GM21723 (cell line): ENCODE measurements around the gene CUL2.
"Not testable (repeated sequence)": the region's sequence is repeated elsewhere in the genome, so short reads cannot be mapped to it uniquely, and the experiment has no call there.

Experiments
- ATAC-seq: cut with Tn5 transposase; IDR thresholded peaks from one replicate; pipeline ENCODE4 v1.9.1; 2021; ENCODE audit warnings: mild to moderate bottlenecking, moderate library complexity; ENCODE audit not compliant: unreplicated experiment

CUL2 gene

DNA sequence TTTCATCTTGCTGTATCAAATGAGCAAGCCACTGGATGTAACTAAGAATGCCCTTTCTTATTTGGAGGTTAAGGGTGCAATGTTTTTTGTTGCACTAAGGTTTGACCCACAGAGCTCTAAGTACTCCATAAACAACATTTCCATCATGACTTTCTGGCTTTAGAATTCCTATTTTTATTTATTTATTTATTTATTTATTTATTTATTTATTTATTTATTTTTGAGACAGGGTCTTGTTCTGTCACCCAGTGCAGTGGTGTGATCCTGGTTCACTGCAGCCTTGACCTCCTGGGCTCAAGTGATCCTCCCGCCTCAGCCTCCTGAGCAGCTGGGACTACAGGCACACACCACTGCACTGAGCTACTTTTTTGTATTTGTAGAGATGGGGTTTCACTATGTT lies 9.9 kb downstream of the CUL2 start:
- ATAC-seq: not testable (repeated sequence)

DNA sequence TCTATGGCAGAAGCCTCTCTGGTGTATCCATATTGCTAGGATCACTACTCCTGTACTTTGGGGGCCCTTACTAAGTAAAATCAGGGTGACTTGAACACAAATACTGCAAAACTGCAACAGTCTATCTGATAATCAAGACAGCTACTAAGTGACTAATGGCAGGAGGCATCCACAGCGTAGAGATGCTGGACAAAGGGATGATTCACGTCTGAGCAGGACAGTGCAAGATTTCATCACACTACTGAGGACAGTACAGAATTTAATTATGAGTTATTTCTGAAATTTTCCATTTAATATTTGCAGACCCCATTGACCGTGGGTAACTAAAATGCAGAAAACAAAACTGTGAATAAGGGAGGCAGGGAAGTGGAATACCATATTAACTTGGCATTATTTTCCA lies 10.4 kb downstream of the CUL2 start:
- no peak for ATAC-seq

DNA sequence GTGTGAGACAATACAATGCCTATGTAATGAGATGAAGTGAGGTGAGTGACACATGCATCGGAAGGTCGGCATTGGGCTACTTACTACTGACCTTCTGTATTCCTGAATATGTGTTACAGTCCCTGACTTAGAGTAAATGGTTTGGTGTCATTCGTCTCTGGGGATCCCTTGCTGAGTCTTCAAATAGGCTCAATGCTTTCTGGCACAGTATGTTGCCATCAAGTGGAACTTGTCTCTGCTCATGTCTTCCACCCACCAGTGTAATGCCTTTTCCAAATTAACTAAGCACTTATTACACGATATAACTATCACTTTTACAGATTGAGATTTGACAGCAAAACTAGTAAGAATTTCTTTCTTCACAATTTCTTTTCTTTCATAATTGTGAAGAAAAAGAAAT lies 10.9 kb downstream of the CUL2 start:
- ATAC-seq: no peak

DNA sequence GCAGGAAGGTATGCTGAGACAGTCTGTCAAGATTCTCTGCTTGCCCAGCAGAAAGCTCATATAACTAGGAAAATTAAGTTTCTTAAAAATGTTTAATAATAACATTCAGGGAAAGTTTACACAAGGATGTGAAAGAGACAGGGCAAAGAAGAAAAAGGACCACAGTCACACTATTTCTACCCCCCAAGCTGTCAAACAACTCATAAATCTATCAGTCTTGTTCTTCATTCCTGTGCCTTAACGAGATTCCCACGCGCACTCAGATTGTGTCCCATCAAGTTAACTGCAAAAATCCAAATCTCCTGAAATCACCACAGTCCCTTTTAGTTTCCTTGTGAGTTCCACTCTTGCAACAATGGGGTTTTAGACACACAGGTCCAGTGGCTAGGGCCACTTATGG lies 14.9 kb downstream of the CUL2 start:
- no peak for ATAC-seq

DNA sequence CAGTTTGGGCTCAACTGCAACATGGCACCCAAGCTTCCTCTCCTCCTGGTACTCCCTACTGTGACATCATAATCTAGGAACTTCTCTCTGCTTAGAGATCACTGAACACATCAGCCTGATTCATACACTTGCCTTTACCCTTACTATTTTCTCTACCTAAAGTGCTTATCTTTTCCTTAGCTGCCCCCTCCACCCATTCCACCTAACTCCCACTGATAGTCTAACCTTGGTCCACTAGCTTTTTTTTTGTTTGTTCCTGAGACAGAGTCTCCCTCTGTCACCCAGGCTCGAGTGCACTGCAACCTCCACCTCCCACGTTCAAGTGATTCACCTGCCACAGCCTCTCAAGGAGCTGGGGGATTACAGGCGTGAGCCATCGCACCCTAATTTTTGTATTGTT lies 15.9 kb downstream of the CUL2 start:
- ATAC-seq: no peak

DNA sequence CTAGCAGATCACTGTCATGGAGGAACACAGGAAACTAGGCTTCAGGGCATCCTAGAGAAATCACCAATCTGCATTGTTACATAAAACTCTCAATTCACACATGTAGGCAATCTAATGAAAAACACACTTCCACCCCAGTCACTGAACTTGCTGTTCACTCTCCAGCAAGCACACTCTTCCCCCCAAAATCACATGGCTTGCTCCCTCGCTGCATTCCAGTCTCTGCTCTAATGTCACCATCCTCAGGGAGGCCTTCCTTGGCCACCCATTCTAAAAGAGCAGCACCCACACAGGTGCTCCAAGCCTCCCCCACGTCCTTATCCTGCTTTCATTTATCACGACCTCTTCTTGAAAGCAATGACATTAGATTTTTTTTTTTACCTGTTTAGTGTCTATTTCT lies 19.6 kb downstream of the CUL2 start:
- ATAC-seq: no peak

DNA sequence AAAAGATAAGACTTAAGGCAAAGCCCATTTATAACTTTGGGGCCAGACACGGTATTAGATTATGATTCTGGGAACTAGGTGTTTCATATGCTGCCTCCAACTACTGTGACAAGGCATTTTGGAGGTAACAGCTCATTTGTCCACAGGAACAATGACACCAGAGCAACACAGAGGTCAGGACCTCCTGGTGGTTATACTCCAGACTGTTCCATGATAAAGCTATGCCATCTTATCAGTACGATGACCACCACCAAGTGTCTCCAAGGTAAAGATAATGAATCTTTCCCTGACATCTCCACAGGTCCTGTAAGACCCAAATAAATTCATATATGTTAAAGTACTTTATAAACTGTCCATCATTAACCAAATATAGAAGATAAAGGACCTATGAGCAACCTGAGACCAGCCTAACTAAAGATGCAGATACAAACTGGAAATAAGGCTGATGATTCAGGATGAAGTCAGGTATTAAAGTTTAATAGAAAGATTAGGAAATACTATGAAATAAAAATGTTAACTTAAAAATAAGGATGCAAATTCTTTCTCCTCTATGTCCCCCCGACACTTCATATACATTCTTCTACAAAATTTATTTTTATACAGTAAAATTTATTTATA lies 26.2 kb downstream of the CUL2 start:
- ATAC-seq: no peak

DNA sequence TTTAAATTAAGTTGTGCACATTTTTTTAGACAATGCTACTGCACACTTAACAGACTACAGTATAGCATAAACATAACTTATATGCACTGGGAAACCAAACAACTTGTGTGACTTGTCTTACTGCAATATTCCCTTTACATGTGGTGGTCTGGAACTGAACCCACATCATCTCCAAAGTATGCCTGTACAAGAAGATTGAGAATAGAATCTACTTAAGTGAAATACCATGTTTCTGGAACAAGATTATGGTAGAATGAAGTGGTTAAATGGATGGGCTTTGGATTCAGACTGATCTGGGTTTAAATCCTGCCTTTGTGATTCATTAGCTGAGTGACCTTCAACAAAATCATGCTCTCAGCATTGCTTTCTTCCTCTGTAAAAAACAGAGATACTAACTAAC lies 30.7 kb downstream of the CUL2 start:
- no peak for ATAC-seq

DNA sequence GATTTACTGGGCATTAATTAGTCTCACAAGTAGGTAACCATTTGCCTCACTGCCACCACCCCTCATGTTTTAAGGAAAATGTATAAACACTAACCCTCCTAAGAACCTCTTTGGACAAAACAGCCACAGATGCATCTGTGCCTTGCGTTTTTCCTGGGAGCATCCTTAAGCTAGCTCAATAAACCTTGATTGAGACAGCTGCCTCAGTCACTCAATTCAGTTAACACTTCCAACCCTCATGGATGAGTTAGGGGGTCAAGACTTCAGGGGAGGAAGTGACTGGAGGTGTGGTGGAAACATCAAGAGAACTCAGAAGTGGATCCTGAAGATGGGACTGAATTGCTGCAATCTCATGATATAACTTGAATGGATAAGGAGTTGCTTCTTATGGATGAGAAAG lies 31.5 kb downstream of the CUL2 start:
- no peak for ATAC-seq

DNA sequence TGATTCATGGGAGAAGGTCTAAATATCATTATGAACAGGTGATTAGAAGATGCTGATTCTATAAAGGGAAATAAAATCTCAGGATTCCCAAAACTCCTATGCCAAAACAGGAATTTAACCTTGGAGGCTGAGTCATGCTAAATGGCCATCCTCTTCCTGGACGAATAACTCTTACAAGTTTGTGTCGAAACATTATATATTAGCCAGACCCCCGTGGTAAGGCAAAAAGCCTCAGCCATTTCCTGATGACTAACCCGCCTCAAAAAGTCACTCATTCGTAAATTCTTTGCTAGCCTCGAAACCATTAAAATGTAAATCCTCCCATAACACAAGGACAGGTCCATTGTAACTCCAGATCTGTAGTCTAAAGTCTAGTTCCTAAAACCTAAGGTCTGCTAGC lies 32.0 kb downstream of the CUL2 start:
- no peak for ATAC-seq

DNA sequence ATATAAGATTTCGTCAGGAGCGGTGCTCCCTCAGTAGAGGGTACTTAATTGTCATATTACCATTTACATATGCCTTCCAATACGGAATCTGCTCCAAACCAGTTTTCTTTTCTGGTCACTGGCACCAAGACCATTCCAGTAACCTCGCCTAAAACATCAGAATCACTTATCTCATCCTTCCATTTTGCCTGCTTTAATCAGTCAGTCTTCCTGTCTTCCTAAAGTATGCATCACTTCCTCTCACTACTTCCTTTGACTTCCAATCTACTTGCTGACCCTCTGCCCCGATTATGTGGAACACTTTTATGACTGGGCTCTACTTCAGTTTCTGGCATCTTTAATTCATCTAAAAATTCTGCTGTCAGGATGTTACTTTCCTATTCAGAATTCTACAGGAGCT lies 33.5 kb downstream of the CUL2 start:
- no peak for ATAC-seq

DNA sequence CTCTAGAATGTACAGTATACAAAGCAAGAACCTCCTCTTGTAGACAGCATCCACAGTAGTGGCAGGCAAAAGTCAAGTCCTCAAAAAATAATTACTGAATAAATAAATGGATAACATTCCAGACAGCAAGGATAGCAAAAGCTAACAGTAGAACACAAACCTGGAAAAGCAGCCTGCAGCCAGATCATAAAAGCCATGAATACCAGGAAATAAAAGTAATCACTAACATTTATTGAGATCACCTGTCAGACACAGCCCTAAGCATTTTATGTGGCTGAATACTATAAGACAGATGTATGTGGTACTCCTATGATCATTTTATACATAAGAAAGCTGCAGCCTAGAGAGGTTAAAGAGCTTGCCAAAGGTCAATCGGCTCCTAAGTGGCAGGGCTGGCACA lies 34.0 kb downstream of the CUL2 start:
- ATAC-seq: no peak

DNA sequence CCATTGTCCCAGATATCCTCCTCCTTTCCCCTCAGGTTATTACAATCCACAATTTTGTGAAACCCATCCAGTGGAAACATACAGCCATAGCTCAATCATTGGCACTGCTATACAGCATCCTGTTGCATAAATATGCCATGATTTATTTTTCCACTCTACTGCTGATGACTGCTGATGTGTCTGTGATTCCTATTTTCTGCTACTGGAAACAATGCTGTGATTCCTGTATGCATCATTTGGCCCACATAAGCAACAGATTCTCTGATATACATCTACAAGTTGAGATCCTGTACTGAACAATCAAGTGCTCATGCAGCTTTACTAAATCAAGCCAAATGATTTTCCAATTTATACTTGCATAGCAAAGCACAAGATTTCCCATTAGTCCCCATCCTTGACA lies 39.6 kb downstream of the CUL2 start:
- no peak for ATAC-seq

DNA sequence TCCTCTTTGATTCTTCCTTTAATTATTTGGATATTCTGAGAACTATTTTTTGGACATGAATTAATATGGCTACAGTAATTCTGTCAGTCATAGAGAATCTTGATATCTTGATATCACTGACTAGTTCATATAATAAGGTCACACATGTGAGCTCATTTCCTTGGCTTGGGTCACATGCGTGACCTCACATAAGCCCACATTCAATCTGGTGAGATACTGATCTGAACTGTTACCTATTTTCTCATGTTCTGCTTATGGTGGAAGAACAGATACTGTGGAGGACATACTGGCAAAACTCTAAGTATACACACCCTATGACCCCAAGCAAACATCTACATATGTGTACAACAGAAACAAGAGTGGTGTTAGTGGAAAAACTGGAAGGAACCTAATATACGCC lies 44.1 kb downstream of the CUL2 start:
- ATAC-seq: no peak

DNA sequence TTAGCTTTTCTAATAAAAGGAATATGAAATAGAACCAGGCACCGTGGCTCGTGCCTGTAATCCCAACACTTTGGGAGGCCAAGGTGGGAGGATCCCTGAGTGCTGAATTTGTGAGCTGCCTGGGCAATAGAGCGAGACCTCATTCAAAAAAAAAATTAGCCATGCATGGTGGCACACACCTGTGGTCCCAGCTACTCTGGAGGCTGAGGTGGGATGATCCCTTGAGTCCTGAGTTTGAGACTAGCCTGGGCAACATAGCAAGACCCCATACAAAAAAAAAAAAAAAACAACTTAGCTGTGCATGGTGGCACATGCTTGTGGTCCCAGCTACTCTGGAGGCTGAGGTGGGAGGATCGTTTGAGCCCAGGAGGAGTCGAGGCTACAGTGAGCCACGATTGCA lies 44.9 kb downstream of the CUL2 start:
- not testable (repeated sequence) for ATAC-seq

DNA sequence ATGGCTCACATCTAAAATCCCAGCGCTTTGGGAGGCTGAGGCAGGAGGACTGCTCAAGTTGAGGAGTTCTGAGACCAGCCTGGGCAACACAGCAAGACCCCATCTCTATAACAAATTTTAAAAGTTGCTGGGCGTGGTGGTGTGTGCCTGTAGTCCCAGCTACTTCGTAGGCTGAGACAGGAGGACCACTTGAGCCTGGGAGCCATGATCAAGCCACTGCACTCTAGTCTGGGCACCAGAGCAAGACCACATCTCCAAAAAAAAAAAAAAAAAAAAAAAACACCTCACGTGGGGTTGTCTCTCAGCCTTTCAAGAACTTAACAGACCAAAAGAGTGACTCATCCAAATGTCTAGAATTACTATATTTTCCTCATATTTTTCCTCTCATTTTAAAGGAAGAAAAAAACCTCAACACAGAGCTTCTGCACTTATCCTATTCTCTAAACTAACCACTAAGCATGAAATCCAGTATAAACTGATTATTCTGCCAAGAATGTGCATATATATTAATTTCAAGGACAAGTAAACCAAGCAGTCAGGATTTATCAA lies 46.3 kb downstream of the CUL2 start:
- ATAC-seq: no peak

DNA sequence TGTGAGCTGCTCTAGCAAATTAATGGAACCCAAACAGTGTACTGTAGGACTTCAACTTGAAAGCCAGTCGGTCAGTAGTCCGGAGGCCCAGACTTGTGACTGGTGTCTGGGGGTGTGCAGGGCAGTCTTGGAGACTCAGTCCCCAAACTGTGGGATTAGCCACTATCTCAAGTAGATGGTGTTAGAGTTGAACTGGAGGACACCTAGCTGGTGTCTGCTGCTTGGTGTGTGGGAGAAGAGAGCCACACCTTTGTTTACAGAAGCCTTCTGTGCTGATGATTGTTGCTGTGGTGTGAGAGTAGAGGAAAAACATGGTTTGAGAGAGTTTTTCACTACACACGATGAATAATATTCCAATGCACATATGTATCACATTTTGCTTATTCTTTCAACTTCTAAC lies 47.4 kb downstream of the CUL2 start:
- no peak for ATAC-seq

DNA sequence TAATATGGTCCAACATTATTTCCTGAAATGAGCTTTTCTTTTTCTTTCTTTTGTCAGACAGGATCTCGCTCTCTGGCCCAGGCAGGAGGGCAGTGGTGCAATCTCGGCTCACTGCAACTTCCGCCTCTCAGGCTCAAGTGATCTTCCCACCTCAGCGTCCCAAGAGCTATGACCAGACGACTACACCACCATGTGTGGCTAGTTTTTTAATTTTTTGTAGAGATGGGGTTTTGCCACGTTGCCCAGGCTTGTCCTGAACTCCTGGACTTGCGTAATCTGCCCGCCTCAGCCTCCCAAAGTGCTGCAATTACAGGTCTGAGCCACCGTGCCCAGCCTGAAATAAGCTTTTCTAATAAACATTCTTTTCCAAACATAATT lies 48.6 kb downstream of the CUL2 start:
- ATAC-seq: no peak

DNA sequence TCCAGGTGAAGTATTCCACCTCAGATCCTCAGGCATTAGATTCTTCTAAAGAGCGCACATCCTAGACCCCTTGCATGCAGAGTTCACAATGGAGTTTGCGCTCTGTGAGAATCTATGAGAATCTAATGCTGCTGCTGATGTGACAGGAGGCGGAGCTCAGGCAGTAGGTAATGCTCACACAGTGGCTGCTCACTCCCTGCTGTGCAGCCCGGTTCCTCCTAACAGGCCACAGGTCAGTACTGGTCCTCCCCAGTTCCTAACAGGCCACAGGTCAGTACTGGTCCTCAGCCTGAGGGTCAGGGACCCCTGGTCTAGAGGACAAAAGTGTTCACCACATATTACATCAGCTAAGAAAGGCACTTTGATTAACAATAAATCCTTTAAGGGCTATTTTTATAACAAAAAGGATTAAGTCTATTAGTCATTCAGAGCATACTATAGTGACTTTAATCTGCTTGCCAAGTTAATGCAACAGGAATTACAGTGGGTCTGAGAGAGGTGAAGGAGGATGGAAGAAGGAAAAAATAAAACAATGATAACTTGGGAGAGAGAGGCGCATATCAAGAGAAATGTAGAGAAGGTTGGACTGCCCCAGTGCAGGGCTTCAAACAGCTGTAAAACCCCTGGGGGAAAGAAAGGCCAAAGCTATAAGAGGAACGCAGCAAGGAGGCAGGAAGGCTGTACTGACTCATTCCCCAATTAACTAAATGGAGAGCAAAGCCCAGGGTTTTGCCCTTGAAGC lies 49.2 kb downstream of the CUL2 start:
- no peak for ATAC-seq

DNA sequence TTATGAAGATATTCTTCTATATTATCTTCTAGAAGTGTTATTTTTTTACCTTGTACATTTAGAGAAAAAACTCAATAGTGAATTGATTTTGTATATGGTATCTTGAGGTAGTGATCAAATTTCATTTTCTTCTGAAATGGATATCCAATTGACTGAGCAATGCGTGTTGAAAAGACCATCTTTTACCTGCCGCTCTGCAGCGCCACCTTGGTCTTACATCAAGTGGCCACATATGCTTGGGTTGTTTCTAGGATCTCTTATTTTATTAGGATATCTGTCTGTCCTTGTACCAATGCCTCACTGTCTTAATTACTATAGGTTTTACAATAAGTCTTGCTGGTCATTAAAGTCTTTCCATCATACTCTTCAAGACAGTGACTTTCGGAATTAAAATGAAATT lies 53.0 kb downstream of the CUL2 start:
- no peak for ATAC-seq

DNA sequence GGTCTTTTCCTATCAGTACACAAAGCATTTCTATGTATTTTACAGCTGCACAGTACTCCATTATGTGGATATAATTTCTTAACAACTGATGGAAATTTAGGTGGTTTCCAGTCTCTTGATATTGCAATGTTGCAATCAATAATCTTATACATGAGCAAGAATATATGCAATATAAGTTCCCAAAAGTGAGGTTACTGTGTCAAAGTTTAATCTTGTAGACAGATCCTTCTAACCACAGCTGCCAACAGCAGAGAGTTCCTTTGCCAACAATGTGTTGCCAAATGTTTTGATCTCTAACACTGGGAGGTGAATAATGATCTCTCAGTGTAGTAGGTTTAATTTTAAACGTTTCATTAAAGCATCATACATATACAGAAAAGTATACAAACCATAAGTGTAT lies 54.5 kb downstream of the CUL2 start:
- ATAC-seq: no peak

DNA sequence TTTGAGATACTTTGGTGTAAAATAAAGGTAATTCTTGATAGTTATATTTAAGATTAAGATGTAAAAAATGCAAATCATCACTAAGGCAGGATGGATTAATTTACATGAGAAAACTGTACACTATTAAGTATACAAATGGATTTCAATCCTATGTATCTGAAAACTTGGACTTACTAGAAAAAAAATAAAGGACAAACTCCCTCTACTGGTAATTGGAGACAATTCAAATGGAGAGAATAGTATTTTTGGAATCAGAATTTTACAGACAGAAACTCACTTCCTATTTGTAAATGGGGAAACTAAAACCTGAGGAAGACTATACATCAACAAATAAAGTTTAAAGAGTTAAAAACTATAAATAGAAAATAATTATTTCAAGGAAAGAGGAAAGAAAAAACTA lies 62.6 kb downstream of the CUL2 start:
- ATAC-seq: no peak

DNA sequence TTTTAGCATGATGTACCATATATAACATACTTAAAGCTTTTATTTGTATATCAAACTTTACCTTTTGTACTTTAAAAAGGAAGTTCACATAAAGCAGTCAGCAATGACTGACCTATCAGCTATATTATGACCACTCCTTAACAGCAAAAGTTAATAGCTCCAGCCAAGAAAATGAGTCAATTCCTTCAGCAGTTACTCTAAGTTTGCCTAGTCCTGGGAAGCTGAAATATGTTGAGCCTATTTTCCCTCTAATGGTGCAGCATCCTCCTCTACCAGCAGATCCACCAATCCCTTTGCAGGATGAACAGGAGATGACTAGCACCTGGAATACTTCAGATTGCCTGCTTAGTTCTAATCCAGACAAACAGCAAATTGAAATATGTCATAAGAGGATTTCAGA lies 64.2 kb downstream of the CUL2 start:
- ATAC-seq: no peak
